ENCODE measurements around the gene SEMA5B. TPM values are rescaled to one million over a fixed set of nuclear protein-coding genes. Genes with fewer than 3 reads are reported as not detected.

SEMA5B gene
- total and polyA plus RNA-seq, 4 donors = 0.20 to 1.1 (median 0.23) TPM

DNA sequence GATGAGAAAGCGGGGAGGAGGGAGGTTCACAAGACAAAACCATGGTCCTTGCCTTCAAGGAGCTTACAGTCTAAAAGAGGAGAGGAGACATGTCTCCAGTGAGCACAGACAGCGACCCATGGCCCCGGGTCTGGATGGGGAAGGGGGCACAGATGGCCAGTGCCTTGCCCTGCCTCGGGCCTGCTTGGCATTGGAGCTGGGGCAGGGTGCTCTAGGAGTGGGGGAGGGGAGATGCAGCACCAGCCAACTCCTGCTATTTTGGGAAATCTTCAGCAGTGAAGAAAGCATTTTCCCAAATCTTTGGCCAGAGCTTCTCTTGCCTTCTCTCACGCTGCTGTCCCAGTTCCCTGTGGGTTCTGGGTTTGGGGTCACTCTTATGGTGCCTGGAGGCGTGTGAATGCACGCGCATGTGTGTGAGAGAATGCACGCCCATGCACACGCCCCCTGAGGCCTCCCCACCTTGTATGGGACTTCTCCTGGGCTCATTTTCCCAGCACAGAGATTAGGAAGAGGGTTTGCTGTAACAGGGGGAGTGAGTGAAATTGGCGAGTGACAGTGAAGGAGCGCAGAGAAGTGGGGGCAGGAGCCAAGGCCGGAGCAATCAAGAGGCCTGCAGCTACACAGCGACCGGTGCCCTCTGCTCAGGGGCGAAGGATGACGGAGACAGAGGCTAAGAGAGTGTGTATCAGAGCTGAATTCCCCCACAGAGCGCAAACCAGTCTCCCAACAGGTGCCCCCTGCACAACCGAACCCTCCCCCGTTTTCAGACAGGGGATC lies 71.5 kb downstream of the SEMA5B start:
- no peaks in the 10 kb centered on the region for H3K9me3 ChIP-seq (ENCODE audit: control insufficient read depth in 4 of 4, low read length in 3 of 4)
- no peak overlapping the region for H3K27ac ChIP-seq (ENCODE audit: low read depth in 1 of 2, low read length in 2 of 2)
- TF ChIP-seq JUND (IDR thresholded peaks at IDR 0.05) (no peak), TAF1 (conservative IDR thresholded peaks at IDR 0.05) (no peak), HNF4G (IDR thresholded peaks at IDR 0.05) (no peak), EGR1 (IDR thresholded peaks at IDR 0.05; ENCODE audit: low read depth in 2 of 2) (no peak), RXRA (IDR thresholded peaks at IDR 0.05) (no peak), GABPA (IDR thresholded peaks at IDR 0.05 in 1 of 2, conservative IDR thresholded peaks at IDR 0.05 in 1 of 2) (no peak), FOXA2 (IDR thresholded peaks at IDR 0.05) (no peak), RAD21 (IDR thresholded peaks at IDR 0.05) (no peak), SP1 (IDR thresholded peaks at IDR 0.05) (no peak), NR2F2 (IDR thresholded peaks at IDR 0.05) (no peak), FOXA1 (IDR thresholded peaks at IDR 0.05) (no peak), ZBTB33 (IDR thresholded peaks at IDR 0.05) (no peak), YY1 (IDR thresholded peaks at IDR 0.05) (no peak)
- TF ChIP-seq, protein P1, sequence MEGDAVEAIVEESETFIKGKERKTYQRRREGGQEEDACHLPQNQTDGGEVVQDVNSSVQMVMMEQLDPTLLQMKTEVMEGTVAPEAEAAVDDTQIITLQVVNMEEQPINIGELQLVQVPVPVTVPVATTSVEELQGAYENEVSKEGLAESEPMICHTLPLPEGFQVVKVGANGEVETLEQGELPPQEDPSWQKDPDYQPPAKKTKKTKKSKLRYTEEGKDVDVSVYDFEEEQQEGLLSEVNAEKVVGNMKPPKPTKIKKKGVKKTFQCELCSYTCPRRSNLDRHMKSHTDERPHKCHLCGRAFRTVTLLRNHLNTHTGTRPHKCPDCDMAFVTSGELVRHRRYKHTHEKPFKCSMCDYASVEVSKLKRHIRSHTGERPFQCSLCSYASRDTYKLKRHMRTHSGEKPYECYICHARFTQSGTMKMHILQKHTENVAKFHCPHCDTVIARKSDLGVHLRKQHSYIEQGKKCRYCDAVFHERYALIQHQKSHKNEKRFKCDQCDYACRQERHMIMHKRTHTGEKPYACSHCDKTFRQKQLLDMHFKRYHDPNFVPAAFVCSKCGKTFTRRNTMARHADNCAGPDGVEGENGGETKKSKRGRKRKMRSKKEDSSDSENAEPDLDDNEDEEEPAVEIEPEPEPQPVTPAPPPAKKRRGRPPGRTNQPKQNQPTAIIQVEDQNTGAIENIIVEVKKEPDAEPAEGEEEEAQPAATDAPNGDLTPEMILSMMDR (IDR thresholded peaks at IDR 0.05; ENCODE audit: low read depth, low read length, missing input control) = no peak
- TF ChIP-seq, protein P2, sequence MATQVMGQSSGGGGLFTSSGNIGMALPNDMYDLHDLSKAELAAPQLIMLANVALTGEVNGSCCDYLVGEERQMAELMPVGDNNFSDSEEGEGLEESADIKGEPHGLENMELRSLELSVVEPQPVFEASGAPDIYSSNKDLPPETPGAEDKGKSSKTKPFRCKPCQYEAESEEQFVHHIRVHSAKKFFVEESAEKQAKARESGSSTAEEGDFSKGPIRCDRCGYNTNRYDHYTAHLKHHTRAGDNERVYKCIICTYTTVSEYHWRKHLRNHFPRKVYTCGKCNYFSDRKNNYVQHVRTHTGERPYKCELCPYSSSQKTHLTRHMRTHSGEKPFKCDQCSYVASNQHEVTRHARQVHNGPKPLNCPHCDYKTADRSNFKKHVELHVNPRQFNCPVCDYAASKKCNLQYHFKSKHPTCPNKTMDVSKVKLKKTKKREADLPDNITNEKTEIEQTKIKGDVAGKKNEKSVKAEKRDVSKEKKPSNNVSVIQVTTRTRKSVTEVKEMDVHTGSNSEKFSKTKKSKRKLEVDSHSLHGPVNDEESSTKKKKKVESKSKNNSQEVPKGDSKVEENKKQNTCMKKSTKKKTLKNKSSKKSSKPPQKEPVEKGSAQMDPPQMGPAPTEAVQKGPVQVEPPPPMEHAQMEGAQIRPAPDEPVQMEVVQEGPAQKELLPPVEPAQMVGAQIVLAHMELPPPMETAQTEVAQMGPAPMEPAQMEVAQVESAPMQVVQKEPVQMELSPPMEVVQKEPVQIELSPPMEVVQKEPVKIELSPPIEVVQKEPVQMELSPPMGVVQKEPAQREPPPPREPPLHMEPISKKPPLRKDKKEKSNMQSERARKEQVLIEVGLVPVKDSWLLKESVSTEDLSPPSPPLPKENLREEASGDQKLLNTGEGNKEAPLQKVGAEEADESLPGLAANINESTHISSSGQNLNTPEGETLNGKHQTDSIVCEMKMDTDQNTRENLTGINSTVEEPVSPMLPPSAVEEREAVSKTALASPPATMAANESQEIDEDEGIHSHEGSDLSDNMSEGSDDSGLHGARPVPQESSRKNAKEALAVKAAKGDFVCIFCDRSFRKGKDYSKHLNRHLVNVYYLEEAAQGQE (IDR thresholded peaks at IDR 0.05) = no peak
- TF ChIP-seq, protein P3, sequence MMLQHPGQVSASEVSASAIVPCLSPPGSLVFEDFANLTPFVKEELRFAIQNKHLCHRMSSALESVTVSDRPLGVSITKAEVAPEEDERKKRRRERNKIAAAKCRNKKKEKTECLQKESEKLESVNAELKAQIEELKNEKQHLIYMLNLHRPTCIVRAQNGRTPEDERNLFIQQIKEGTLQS (IDR thresholded peaks at IDR 0.05) = no peak
- H3K4me1 ChIP-seq (ENCODE audit: control insufficient read depth in 4 of 4, insufficient read depth in 4 of 4, low read length in 3 of 4) = peaks cover 0 to 2% (median 0%) of the 10 kb centered on the region in 4 donors
- WGBS = 86% methylated on average over 20 of the region's 20 CpGs
- H3K36me3 ChIP-seq (ENCODE audit: control insufficient read depth in 4 of 4, insufficient read depth in 3 of 4, low read depth in 1 of 4, low read length in 3 of 4) = no peaks in the 10 kb centered on the region
- DNase-seq (ENCODE audit: low spot score) = no peak
- H3K9ac ChIP-seq (ENCODE audit: low read depth in 1 of 2, low read length in 2 of 2) = no peak overlapping the region
- H3K4me3 ChIP-seq (ENCODE audit: low read depth in 1 of 3, low read length in 3 of 3) = no peak overlapping the region
- H3K27me3 ChIP-seq (ENCODE audit: control insufficient read depth in 4 of 4, insufficient read depth in 4 of 4, low read length in 3 of 4) = no peaks in the 10 kb centered on the region

Data from liver (tissue), 9 donors.